ENCODE results near the gene GTF3C2. TPM values are rescaled to one million over a fixed set of nuclear protein-coding genes. Genes with fewer than 3 reads are reported as not detected.

The GTF3C2 gene
- total and polyA plus RNA-seq, 2 of the 13 experiments (the other 11 are each of a cell fraction or from before 2014, with no cell fraction given) = 77.5 to 130 TPM

DNA sequence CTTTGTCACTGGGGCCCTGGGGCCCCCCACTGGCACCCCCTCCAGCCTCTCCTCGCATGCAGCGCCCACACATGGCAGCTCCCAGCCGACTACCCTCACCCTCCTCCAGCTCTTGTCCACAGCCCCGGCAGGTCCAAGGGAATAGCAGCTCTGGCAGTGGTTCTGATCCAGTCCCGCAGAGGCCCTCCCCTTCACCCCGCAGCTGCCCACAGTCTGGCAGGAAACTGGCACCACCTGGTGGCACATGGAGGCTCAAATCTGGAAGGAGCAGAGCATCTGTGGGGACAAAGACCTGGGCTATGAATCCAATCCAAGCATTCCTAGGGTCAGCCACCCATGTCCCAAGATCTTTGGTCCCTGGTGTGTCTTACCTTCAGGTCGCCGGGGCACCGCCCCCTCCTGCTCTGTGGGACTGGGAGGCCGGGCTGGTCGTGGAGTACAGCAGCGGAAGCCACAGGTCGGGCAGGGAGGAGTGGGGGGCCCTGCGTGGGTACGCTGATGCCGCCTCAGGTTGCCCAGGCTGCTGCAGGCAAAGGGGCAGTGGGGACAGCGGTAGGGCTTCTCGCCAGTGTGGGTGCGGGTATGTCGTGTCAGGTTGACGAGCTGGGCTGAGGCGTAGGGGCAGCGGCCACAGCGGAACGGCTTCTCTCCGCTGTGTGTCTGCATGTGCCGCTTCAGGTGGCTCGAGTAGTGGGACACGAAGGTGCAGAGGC, 21.7 kb upstream of the GTF3C2 start (continued):
- TF ChIP-seq, protein P1, sequence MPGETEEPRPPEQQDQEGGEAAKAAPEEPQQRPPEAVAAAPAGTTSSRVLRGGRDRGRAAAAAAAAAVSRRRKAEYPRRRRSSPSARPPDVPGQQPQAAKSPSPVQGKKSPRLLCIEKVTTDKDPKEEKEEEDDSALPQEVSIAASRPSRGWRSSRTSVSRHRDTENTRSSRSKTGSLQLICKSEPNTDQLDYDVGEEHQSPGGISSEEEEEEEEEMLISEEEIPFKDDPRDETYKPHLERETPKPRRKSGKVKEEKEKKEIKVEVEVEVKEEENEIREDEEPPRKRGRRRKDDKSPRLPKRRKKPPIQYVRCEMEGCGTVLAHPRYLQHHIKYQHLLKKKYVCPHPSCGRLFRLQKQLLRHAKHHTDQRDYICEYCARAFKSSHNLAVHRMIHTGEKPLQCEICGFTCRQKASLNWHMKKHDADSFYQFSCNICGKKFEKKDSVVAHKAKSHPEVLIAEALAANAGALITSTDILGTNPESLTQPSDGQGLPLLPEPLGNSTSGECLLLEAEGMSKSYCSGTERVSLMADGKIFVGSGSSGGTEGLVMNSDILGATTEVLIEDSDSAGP (CRISPR knock-in tag; IDR thresholded peaks at IDR 0.05; ENCODE audit: borderline replicate concordance) = peak; percentile 53; the same call in 1 of the 2 replicates
- TF ChIP-seq, protein P2, sequence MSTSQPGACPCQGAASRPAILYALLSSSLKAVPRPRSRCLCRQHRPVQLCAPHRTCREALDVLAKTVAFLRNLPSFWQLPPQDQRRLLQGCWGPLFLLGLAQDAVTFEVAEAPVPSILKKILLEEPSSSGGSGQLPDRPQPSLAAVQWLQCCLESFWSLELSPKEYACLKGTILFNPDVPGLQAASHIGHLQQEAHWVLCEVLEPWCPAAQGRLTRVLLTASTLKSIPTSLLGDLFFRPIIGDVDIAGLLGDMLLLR (CRISPR knock-in tag; IDR thresholded peaks at IDR 0.05) = peak; percentile 62; the same call in 1 of the 2 replicates
- TF ChIP-seq ZNF768 (CRISPR knock-in tag; IDR thresholded peaks at IDR 0.05) (0 out of 2 replicates have a peak, but pooled peaks have one; percentile 19), HNRNPL (IDR thresholded peaks at IDR 0.05; ENCODE audit: low read depth, low read length) (peak; percentile 90; the same call in 1 of the 2 replicates), ZBTB14 (CRISPR knock-in tag; IDR thresholded peaks at IDR 0.05) (no peak), KDM5B (CRISPR knock-in tag; IDR thresholded peaks at IDR 0.05; ENCODE audit: borderline replicate concordance) (peak; percentile 19; the same call in 1 of the 2 replicates), PHF20 (CRISPR knock-in tag; IDR thresholded peaks at IDR 0.05) (no peak), ZNF775 (CRISPR knock-in tag; IDR thresholded peaks at IDR 0.05; ENCODE audit: borderline replicate concordance) (no peak), ZNF543 (CRISPR knock-in tag; IDR thresholded peaks at IDR 0.05) (no peak), ZNF687 (CRISPR knock-in tag; IDR thresholded peaks at IDR 0.05) (peak; percentile 42; the same call in 1 of the 2 replicates), ATF3 (CRISPR knock-in tag; IDR thresholded peaks at IDR 0.05) (no peak), SALL1 (CRISPR knock-in tag; IDR thresholded peaks at IDR 0.05) (peak; percentile 17; the same call in 1 of the 2 replicates), ADNP (CRISPR knock-in tag; IDR thresholded peaks at IDR 0.05) (no peak), ZNF605 (CRISPR knock-in tag; IDR thresholded peaks at IDR 0.05) (no peak), NONO (IDR thresholded peaks at IDR 0.05) (no peak), NONO (CRISPR knock-in tag; conservative IDR thresholded peaks at IDR 0.05) (peak; percentile 64; the same call in 1 of the 2 replicates), ZNF136 (CRISPR knock-in tag; IDR thresholded peaks at IDR 0.05; ENCODE audit: low read depth) (no peak)
- TF ChIP-seq, protein P3, sequence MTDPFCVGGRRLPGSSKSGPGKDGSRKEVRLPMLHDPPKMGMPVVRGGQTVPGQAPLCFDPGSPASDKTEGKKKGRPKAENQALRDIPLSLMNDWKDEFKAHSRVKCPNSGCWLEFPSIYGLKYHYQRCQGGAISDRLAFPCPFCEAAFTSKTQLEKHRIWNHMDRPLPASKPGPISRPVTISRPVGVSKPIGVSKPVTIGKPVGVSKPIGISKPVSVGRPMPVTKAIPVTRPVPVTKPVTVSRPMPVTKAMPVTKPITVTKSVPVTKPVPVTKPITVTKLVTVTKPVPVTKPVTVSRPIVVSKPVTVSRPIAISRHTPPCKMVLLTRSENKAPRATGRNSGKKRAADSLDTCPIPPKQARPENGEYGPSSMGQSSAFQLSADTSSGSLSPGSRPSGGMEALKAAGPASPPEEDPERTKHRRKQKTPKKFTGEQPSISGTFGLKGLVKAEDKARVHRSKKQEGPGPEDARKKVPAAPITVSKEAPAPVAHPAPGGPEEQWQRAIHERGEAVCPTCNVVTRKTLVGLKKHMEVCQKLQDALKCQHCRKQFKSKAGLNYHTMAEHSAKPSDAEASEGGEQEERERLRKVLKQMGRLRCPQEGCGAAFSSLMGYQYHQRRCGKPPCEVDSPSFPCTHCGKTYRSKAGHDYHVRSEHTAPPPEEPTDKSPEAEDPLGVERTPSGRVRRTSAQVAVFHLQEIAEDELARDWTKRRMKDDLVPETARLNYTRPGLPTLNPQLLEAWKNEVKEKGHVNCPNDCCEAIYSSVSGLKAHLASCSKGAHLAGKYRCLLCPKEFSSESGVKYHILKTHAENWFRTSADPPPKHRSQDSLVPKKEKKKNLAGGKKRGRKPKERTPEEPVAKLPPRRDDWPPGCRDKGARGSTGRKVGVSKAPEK (CRISPR knock-in tag; IDR thresholded peaks at IDR 0.05; ENCODE audit: borderline replicate concordance) = no peak
